OCI-LY1 (cell line): ENCODE data around the gene PSMG4.

ENCODE experiments used
- H2AFZ ChIP-seq: fragments of 200-600 bp; sonication (generic), shearing (Covaris generic); 2 replicates; pipeline ENCODE4 v1.6.0; 2014; ENCODE audit warnings: antibody characterized with exemption, mild to moderate bottlenecking, low read length
- H3F3A ChIP-seq: fragments of 200-600 bp; sonication (generic), shearing (Covaris generic); 2 replicates; pipeline ENCODE4 v1.6.0; 2014; ENCODE audit warnings: mild to moderate bottlenecking, antibody characterized with exemption, low read length, moderate library complexity; ENCODE audit not compliant: insufficient read depth
- H3K27ac ChIP-seq: fragments of 200-600 bp; sonication (generic); 2 replicates; pipeline ENCODE4 v1.5.1; 2014; ENCODE audit warnings: low read length, mixed run types, mild to moderate bottlenecking, low read depth; ENCODE audit not compliant: poor library complexity, severe bottlenecking
- H3K27me3 ChIP-seq: fragments of 200-600 bp; sonication (generic); 2 replicates; pipeline ENCODE4 v1.6.0; 2014; ENCODE audit warnings: antibody characterized with exemption, mild to moderate bottlenecking, low read length, moderate library complexity; ENCODE audit not compliant: insufficient read depth
- H3K36me3 ChIP-seq: fragments of 200-600 bp; sonication (generic); 2 replicates; pipeline ENCODE4 v1.6.1; 2014; ENCODE audit warnings: mild to moderate bottlenecking, antibody characterized with exemption, low read length, moderate library complexity, mixed read lengths; ENCODE audit not compliant: insufficient read depth
- H3K4me1 ChIP-seq: fragments of 200-600 bp; sonication (generic); 2 replicates; pipeline ENCODE4 v1.5.1; 2014; ENCODE audit warnings: mild to moderate bottlenecking, low read length, moderate library complexity; ENCODE audit not compliant: insufficient read depth, severe bottlenecking
- H3K4me2 ChIP-seq: fragments of 200-600 bp; sonication (generic), shearing (Covaris generic); 2 replicates; pipeline ENCODE4 v1.6.1; 2014; ENCODE audit warnings: low read length
- H3K4me3 ChIP-seq: fragments of 200-600 bp; sonication (generic); 2 replicates; pipeline ENCODE4 v1.5.1; 2014; ENCODE audit warnings: low read length, low read depth, mild to moderate bottlenecking, mixed read lengths; ENCODE audit not compliant: poor library complexity, severe bottlenecking
- H3K79me2 ChIP-seq: fragments of 200-600 bp; shearing (Covaris generic); 2 replicates; pipeline ENCODE4 v1.6.1; 2016; ENCODE audit warnings: mixed run types, low read length, mixed read lengths; ENCODE audit not compliant: insufficient read depth
- H3K9ac ChIP-seq: fragments of 200-600 bp; sonication (generic), shearing (Covaris generic); 2 replicates; pipeline ENCODE4 v1.6.1; 2014; ENCODE audit warnings: mild to moderate bottlenecking, low read length, mixed read lengths
- H3K9me2 ChIP-seq: fragments of 200-600 bp; sonication (generic), shearing (Covaris generic); 2 replicates; pipeline ENCODE4 v1.6.1; 2014; ENCODE audit warnings: low read depth, mild to moderate bottlenecking, low read length, mixed read lengths
- H3K9me3 ChIP-seq: fragments of 200-600 bp; shearing (Covaris generic); 2 replicates; pipeline ENCODE4 v1.6.1; 2014; ENCODE audit warnings: low read length, mixed read lengths
- H4K20me1 ChIP-seq: fragments of 200-600 bp; sonication (generic), shearing (Covaris generic); 2 replicates; pipeline ENCODE4 v1.6.0; 2016; ENCODE audit warnings: mild to moderate bottlenecking, low read length; ENCODE audit not compliant: insufficient read depth
- EZH2 ChIP-seq: fragments of 200-600 bp; sonication (generic), shearing (Covaris generic); IDR thresholded peaks from 2 replicates; pipeline ENCODE4 v1.8.0; 2017; ENCODE audit warnings: borderline replicate concordance, mixed run types, mild to moderate bottlenecking, antibody characterized with exemption, low read length, moderate library complexity, mixed read lengths
- TF ChIP-seq, protein P1 (sequence below): fragments of 200-600 bp; sonication (generic), shearing (Covaris generic); IDR thresholded peaks from 2 replicates; pipeline ENCODE4 v1.5.1; 2017; ENCODE audit warnings: mild to moderate bottlenecking, antibody characterized with exemption, low read length, moderate library complexity, mixed read lengths

Gene PSMG4

DNA sequence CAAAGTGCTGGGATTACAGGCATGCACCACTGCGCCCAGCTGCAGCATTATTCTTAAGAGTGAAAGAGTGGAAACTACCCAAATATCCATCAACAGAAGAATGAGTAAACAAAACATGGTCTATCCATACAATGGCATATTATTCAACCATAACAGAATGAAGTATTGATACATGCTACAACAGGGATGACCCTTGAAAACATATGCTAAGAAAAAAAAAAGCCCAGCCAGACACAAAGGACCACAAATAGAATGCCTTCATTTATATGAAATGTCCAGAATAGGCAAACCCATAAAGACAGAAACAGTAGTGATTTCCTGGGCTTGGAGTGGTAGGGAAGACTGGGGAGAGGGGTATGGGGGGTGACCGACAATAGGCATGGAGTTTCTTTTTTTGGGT is 38.4 kb upstream of the PSMG4 start:
- no peak overlapping the region for H3K9ac ChIP-seq
- H3K4me3 ChIP-seq, result no peak overlapping the region
- H3F3A ChIP-seq, result no peaks in the 10 kb centered on the region
- no peak overlapping the region for H3K27ac ChIP-seq
- no peaks in the 10 kb centered on the region for H3K9me3 ChIP-seq
- H3K9me2 ChIP-seq, result no peaks in the 10 kb centered on the region
- no peaks in the 10 kb centered on the region for H3K36me3 ChIP-seq
- peaks cover 7% of the 10 kb centered on the region; the same call in 1 of the 2 replicates for H3K27me3 ChIP-seq
- no peak overlapping the region for H3K4me2 ChIP-seq
- no peaks in the 10 kb centered on the region for H3K4me1 ChIP-seq
- H4K20me1 ChIP-seq, result no peaks in the 10 kb centered on the region
- no peaks in the 10 kb centered on the region for H3K79me2 ChIP-seq
- no peak overlapping the region for H2AFZ ChIP-seq
- TF ChIP-seq EZH2, result no peak
- TF ChIP-seq, protein P1, sequence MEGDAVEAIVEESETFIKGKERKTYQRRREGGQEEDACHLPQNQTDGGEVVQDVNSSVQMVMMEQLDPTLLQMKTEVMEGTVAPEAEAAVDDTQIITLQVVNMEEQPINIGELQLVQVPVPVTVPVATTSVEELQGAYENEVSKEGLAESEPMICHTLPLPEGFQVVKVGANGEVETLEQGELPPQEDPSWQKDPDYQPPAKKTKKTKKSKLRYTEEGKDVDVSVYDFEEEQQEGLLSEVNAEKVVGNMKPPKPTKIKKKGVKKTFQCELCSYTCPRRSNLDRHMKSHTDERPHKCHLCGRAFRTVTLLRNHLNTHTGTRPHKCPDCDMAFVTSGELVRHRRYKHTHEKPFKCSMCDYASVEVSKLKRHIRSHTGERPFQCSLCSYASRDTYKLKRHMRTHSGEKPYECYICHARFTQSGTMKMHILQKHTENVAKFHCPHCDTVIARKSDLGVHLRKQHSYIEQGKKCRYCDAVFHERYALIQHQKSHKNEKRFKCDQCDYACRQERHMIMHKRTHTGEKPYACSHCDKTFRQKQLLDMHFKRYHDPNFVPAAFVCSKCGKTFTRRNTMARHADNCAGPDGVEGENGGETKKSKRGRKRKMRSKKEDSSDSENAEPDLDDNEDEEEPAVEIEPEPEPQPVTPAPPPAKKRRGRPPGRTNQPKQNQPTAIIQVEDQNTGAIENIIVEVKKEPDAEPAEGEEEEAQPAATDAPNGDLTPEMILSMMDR, result no peak

DNA sequence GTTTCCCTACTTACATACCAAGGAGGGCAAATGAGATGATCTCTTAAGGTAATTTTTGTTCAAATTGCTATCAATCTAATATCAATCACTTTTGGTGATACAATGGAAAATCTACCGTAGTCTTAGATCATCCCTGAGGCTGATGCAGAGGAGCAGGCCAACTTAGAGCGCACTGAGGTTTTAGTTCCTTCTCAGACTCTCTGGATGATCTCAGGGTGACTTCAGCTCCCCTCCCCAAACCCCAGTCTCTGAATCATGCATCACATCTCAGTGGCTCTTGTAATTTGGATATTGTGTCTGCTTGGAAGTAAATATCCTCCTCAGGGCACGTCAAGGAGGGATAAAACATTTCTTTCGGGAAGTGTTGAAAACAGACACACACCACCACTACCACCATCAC is 37.2 kb upstream of the PSMG4 start:
- Histone ChIP-seq H3K4me1 (no peaks in the 10 kb centered on the region), H3K9me3 (no peaks in the 10 kb centered on the region)

DNA sequence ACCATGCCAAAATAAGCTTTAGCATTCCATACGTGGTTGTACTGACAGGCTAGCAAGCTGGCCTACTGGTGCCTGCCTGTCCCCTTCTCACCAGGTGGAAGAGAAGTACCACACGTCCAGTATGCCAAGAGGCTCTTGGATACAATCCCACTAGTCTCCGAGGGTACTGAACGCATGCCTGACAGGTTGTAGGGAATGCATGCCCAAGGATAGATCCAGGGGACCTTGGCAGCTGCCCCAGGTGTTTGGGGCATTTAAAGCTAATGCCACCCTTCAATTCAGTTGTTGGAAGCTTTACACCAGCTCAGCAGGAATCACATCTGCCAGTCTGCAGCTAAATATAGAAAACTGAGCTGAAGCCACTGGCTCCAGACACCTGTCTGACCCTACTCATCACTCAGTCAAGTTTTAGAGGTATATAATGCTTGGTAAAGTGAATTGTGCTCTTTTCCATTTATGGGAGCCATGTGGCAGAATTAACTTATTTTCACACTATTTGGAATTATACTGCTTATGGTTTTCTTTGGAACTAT is 36.2 kb upstream of the PSMG4 start:
- TF ChIP-seq EZH2, result no peak
- TF ChIP-seq, protein P1, result no peak
- Histone ChIP-seq H3K9me2 (no peaks in the 10 kb centered on the region), H3K9ac (no peak overlapping the region), H4K20me1 (no peaks in the 10 kb centered on the region), H3F3A (no peaks in the 10 kb centered on the region), H3K9me3 (no peaks in the 10 kb centered on the region), H3K4me3 (no peak overlapping the region), H3K27ac (no peak overlapping the region), H3K36me3 (no peaks in the 10 kb centered on the region), H3K27me3 (peaks cover under 1% of the 10 kb centered on the region), H3K4me1 (peaks cover 7% of the 10 kb centered on the region), H3K4me2 (no peak overlapping the region), H2AFZ (no peak overlapping the region), H3K79me2 (no peaks in the 10 kb centered on the region)

More for the DNA sequence above, 37.2 kb upstream of the PSMG4 start:
- TF ChIP-seq, protein P1, result no peak
- TF ChIP-seq EZH2, result no peak
- Histone ChIP-seq H3F3A (no peaks in the 10 kb centered on the region), H3K79me2 (no peaks in the 10 kb centered on the region), H4K20me1 (no peaks in the 10 kb centered on the region), H3K4me3 (no peak overlapping the region), H3K9ac (no peak overlapping the region), H3K27ac (no peak overlapping the region), H3K9me2 (no peaks in the 10 kb centered on the region), H3K36me3 (no peaks in the 10 kb centered on the region), H2AFZ (no peak overlapping the region), H3K4me2 (no peak overlapping the region), H3K27me3 (peaks cover 4% of the 10 kb centered on the region; the same call in 1 of the 2 replicates)
